SH-SY5Y (cell line): ENCODE results near the gene SUSD3.

Source experiments
- GATA2 ChIP-seq: IDR thresholded peaks from 2 replicates; pipeline ENCODE4 v1.6.1; 2011; ENCODE audit warnings: mild to moderate bottlenecking, low read depth, low read length
- GATA3 ChIP-seq: IDR thresholded peaks from 2 replicates; pipeline ENCODE4 v1.6.1; 2011; ENCODE audit warnings: low read depth, mild to moderate bottlenecking, low read length, moderate library complexity

GRCh38 chr9:93123561-93124283 lies 65.2 kb downstream of the SUSD3 start:
- TF ChIP-seq GATA2, result no peak
- no peak for TF ChIP-seq GATA3
